Activated naive CD4-positive, alpha-beta T cell treated with anti-CD3 and anti-CD28 coated beads, Interleukin-2, amount 50 U/mL, for 24 hours (primary cell): ENCODE measurements around the gene C11orf91.
"Not testable (repeated sequence)": the region's sequence is repeated elsewhere in the genome, so short reads cannot be mapped to it uniquely, and the experiment has no call there.

Experiments used
- H3K27ac Mint-ChIP-seq: one replicate; pipeline ENCODE4 v1.8.0; 2021; ENCODE audit warnings: mild to moderate bottlenecking, mixed read lengths
- H3K27me3 Mint-ChIP-seq: one replicate; pipeline ENCODE4 v1.8.0; 2021; ENCODE audit warnings: mixed read lengths
- H3K36me3 Mint-ChIP-seq: one replicate; pipeline ENCODE4 v1.8.0; 2021; ENCODE audit warnings: mixed read lengths
- H3K4me1 Mint-ChIP-seq: one replicate; pipeline ENCODE4 v1.8.0; 2021; ENCODE audit warnings: mixed read lengths
- H3K4me3 Mint-ChIP-seq: one replicate; pipeline ENCODE4 v1.8.0; 2021; ENCODE audit warnings: mild to moderate bottlenecking, mixed read lengths
- H3K9me3 Mint-ChIP-seq: one replicate; pipeline ENCODE4 v1.8.0; 2021; ENCODE audit warnings: mixed read lengths

Gene C11orf91

DNA sequence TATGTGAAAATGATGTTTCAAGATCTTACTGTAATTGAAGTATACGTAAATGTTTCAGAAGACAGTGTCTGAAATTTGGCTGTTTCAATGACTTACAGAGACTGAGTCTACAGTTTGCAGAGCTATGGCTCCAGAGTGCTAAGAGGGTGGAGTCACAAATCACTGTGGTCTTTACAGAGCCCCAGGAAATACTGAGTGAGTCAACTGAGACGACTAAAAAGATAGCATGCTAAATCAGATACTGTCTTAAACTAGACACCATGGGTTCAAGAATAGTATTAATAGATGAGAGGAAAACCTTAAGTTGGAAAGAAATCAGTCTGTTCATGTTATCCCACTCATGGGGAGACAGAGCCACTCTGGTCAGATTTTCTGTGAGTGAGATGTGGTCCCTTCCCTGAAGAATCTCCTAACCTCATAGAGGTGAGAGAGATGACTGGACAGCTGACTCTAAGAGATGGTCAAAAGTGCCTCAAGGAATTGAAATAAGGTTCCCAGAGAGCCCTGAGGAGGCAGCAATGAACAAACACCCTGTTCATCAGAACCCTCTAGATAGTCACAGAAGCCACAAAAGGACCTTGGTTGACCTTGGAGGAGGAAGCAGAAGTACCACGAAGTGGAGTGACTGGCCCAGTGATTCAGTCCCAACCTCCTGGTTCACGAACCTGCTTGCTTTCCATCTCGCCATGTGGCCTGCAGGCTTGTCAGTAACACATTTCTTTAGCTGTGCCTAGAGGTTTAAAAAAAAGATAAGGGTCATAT, 30.2 kb downstream of the C11orf91 start:
- no peaks in the 10 kb centered on the region for H3K4me1 Mint-ChIP-seq
- no peak overlapping the region for H3K4me3 Mint-ChIP-seq

GRCh38 chr11:33669598-33670249, 30.9 kb downstream of the C11orf91 start:
- Mint-ChIP-seq H3K4me1 (no peaks in the 10 kb centered on the region), H3K9me3 (no peaks in the 10 kb centered on the region), H3K36me3 (no peaks in the 10 kb centered on the region), H3K4me3 (no peak overlapping the region), H3K27ac (peak overlapping the region; percentile 18), H3K27me3 (peaks cover 4% of the 10 kb centered on the region)

More for the DNA sequence above, 30.2 kb downstream of the C11orf91 start:
- Mint-ChIP-seq H3K36me3 (no peaks in the 10 kb centered on the region), H3K27me3 (peaks cover 6% of the 10 kb centered on the region), H3K9me3 (no peaks in the 10 kb centered on the region), H3K27ac (no peak overlapping the region)

DNA sequence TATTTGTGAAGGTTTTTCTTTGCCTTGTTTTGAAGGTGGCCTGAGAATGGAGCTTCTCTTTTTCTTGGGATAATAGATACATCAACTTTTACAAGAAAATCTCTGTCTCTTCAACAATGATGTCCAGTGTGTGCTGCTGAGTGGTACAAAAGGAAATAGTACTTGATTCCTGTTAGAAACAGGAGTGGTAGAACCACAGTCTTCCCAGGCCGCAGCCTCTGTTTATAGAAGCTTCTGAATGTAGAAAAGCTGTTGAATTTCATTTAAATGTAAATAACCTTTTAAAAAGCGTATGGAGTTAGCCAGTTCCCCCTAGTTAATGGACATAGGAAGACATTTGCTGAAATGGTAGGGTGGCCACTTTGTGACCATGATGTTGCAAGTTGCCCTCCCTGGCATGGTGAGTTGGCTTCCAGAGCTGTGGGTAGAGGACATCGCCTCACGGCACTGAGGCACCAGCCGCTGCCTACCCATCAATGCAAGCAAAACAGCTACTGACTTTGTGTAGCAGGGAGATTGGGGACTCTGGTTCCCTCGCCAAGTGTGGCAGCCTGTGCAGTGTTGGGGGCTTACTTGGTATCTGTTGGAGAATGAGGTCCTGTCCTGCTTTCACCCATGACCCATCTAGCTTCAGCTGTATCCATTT, 31.6 kb downstream of the C11orf91 start:
- Mint-ChIP-seq H3K36me3 (no peaks in the 10 kb centered on the region), H3K9me3 (no peaks in the 10 kb centered on the region), H3K27ac (no peak overlapping the region), H3K4me1 (no peaks in the 10 kb centered on the region), H3K4me3 (no peak overlapping the region), H3K27me3 (peaks cover 4% of the 10 kb centered on the region)

DNA sequence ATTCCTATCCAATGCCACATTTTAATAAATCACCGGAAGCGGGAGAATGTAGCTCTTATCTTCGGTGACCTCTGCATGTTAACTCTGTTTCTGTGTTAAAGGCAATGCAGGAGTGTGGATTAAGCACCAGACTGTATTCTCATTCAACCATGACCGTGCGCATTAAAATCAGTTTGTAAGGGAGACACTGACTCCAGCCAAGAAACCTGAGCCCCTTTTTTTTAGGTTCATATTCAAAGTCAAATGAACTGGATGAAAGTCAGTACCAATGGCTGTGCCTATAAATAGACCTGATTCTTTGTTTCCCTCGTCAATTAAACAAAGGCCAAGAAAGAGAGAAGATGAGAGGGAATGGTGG, 32.2 kb downstream of the C11orf91 start:
- H3K36me3 Mint-ChIP-seq = no peaks in the 10 kb centered on the region
- peaks cover 4% of the 10 kb centered on the region for H3K27me3 Mint-ChIP-seq
- no peaks in the 10 kb centered on the region for H3K4me1 Mint-ChIP-seq
- no peak overlapping the region for H3K4me3 Mint-ChIP-seq
- no peak overlapping the region for H3K27ac Mint-ChIP-seq
- no peaks in the 10 kb centered on the region for H3K9me3 Mint-ChIP-seq

DNA sequence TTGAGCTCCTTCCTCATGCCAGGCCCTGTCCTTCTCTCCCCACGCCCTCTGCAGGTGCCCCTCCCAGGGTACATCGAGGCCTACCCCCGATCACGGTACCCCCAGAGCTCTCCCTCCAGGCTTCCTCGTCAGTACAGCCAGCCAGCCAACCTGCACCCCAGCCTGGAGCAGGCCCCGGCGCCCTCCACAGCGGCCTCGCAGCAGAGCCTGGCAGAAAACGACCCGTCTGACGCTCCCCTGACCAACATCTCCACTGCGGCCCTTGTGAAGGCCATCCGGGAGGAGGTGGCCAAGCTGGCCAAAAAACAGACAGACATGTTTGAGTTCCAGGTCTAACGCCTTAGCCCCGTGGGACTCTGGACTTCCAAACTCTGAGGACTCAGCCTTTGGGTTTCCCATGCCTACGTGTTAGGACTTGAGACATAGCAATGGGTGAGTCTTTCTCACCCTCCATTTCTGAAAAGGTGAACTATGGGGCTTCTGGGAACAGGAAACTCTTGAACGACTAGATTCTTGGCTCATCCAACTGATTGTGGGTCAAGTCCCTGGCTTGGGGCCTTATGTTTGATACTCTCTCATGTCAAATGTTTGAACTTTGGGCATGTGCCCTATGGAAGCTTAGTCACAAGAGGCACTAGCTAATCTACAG, 32.7 kb downstream of the C11orf91 start:
- H3K36me3 Mint-ChIP-seq = no peaks in the 10 kb centered on the region
- H3K27me3 Mint-ChIP-seq = peaks cover 4% of the 10 kb centered on the region
- no peak overlapping the region for H3K4me3 Mint-ChIP-seq
- H3K9me3 Mint-ChIP-seq = no peaks in the 10 kb centered on the region
- no peak overlapping the region for H3K27ac Mint-ChIP-seq
- no peaks in the 10 kb centered on the region for H3K4me1 Mint-ChIP-seq

- Mint-ChIP-seq H3K4me3 (no peak overlapping the region), H3K27ac (no peak overlapping the region), H3K27me3 (peaks cover 6% of the 10 kb centered on the region), H3K9me3 (no peaks in the 10 kb centered on the region), H3K4me1 (no peaks in the 10 kb centered on the region), H3K36me3 (no peaks in the 10 kb centered on the region)
Measured at GRCh38 chr11:33665350-33666106, 35.1 kb downstream of the C11orf91 start.

DNA sequence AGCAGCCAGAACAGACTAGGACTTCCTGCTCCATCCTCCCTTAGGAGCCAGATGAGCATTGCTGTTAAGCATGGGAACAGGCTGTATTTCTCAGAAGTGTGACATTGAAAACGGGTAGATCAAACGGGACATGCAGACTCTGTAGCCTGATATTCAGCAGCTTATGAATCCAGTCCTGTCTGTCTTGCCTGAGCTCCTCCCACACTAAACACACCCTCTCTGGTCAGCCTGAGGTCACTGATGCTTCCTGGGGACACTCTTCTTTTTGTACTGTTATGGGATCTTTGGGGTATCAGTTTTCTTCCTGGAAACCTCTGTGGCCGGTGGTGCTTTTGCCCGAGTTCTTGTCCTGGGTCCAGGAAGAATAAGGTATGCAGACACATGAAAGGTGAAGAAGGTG, 35.8 kb downstream of the C11orf91 start:
- no peak overlapping the region for H3K4me3 Mint-ChIP-seq
- H3K9me3 Mint-ChIP-seq = no peaks in the 10 kb centered on the region
- no peaks in the 10 kb centered on the region for H3K4me1 Mint-ChIP-seq
- H3K27ac Mint-ChIP-seq = no peak overlapping the region
- H3K36me3 Mint-ChIP-seq = no peaks in the 10 kb centered on the region
- peaks cover 6% of the 10 kb centered on the region for H3K27me3 Mint-ChIP-seq

GRCh38 chr11:33664166-33664565, 36.5 kb downstream of the C11orf91 start:
- no peaks in the 10 kb centered on the region for H3K9me3 Mint-ChIP-seq
- no peaks in the 10 kb centered on the region for H3K36me3 Mint-ChIP-seq
- peaks cover 6% of the 10 kb centered on the region for H3K27me3 Mint-ChIP-seq
- no peak overlapping the region for H3K27ac Mint-ChIP-seq
- H3K4me1 Mint-ChIP-seq = no peaks in the 10 kb centered on the region
- H3K4me3 Mint-ChIP-seq = no peak overlapping the region

GRCh38 chr11:33663121-33663520, 37.5 kb downstream of the C11orf91 start:
- H3K4me3 Mint-ChIP-seq = no peak overlapping the region
- H3K36me3 Mint-ChIP-seq = no peaks in the 10 kb centered on the region
- H3K9me3 Mint-ChIP-seq = no peaks in the 10 kb centered on the region
- H3K4me1 Mint-ChIP-seq = no peaks in the 10 kb centered on the region
- H3K27ac Mint-ChIP-seq = no peak overlapping the region
- peaks cover 6% of the 10 kb centered on the region for H3K27me3 Mint-ChIP-seq

GRCh38 chr11:33661526-33661925, 39.1 kb downstream of the C11orf91 start:
- not testable (repeated sequence) for H3K4me3 Mint-ChIP-seq, H3K27me3 Mint-ChIP-seq, H3K27ac Mint-ChIP-seq, H3K9me3 Mint-ChIP-seq, H3K36me3 Mint-ChIP-seq, H3K4me1 Mint-ChIP-seq

DNA sequence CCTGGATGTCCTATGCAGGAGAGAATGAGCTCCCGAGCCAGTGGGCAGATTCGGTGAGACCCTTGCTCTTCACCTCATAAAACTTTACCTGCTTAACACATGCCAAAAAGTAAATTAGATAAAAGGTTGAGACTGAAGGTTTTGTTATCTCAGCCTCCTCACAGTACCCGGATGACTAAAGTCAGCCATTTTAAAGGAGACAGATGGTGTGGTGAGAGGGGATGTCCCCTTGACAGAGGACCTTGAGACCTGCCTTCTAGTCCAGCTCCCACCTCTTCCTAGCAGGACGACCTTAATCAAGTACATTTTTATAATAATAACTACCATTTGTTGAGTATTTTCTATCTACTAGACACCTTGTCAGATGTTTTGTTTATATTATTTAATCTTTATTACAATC, 39.7 kb downstream of the C11orf91 start:
- Mint-ChIP-seq H3K9me3 (no peaks in the 10 kb centered on the region), H3K4me3 (no peak overlapping the region), H3K36me3 (no peaks in the 10 kb centered on the region), H3K27ac (no peak overlapping the region), H3K4me1 (no peaks in the 10 kb centered on the region), H3K27me3 (peaks cover 2% of the 10 kb centered on the region)

GRCh38 chr11:33659370-33660139, 41.1 kb downstream of the C11orf91 start:
- Mint-ChIP-seq H3K27me3 (peaks cover 2% of the 10 kb centered on the region), H3K27ac (no peak overlapping the region), H3K4me1 (no peaks in the 10 kb centered on the region), H3K36me3 (no peaks in the 10 kb centered on the region), H3K9me3 (no peaks in the 10 kb centered on the region), H3K4me3 (no peak overlapping the region)

- H3K4me1 Mint-ChIP-seq = no peaks in the 10 kb centered on the region
- no peak overlapping the region for H3K27ac Mint-ChIP-seq
- no peaks in the 10 kb centered on the region for H3K9me3 Mint-ChIP-seq
- peaks cover 7% of the 10 kb centered on the region for H3K27me3 Mint-ChIP-seq
- no peaks in the 10 kb centered on the region for H3K36me3 Mint-ChIP-seq
- H3K4me3 Mint-ChIP-seq = no peak overlapping the region
Measured at GRCh38 chr11:33658195-33658900, 42.3 kb downstream of the C11orf91 start.

GRCh38 chr11:33657757-33658156, 42.9 kb downstream of the C11orf91 start:
- H3K9me3 Mint-ChIP-seq = no peaks in the 10 kb centered on the region
- no peak overlapping the region for H3K27ac Mint-ChIP-seq
- H3K36me3 Mint-ChIP-seq = no peaks in the 10 kb centered on the region
- H3K27me3 Mint-ChIP-seq = peaks cover 7% of the 10 kb centered on the region
- H3K4me3 Mint-ChIP-seq = no peak overlapping the region
- no peaks in the 10 kb centered on the region for H3K4me1 Mint-ChIP-seq
